CD14-positive monocyte (primary cell): ENCODE measurements around the gene MAML1. TPM values are rescaled to one million over a fixed set of nuclear protein-coding genes. Genes with fewer than 3 reads are reported as not detected.

Experiments used
- DNase-seq, 3 donors: peaks; one replicate each; pipeline ENCODE4 v3.0.0-alpha.2; 2011 to 2022
- H2AFZ ChIP-seq: 2 replicates; pipeline ENCODE4 v1.6.0; 2012; ENCODE audit warnings: mild to moderate bottlenecking, low read depth, low read length, inconsistent platforms; ENCODE audit not compliant: insufficient read depth, poor library complexity, severe bottlenecking
- H3K27ac ChIP-seq, 2 donors: 1 replicate in 1 of 2; 2 replicates in 1 of 2; pipeline ENCODE4 v1.5.1; 2012 to 2013; ENCODE audit warnings: low read length in 2 of 2, control low read depth in 1 of 2, inconsistent platforms in 1 of 2, low read depth in 1 of 2, mild to moderate bottlenecking in 1 of 2
- H3K27me3 ChIP-seq, 2 donors: one replicate each; pipeline versions ENCODE4 v1.6.0 to v1.6.1; 2011 to 2013; ENCODE audit warnings: low read length in 2 of 2; ENCODE audit not compliant: control insufficient read depth in 2 of 2, insufficient read depth in 2 of 2
- H3K36me3 ChIP-seq, 2 donors: replicated peaks in 1 of 2; 1 replicate in 1 of 2; 2 replicates in 1 of 2; pipeline versions ENCODE4 v1.5.1 to v1.6.1; 2012 to 2013; ENCODE audit warnings: low read length in 2 of 2, control low read depth in 1 of 2, inconsistent platforms in 1 of 2, mild to moderate bottlenecking in 1 of 2; ENCODE audit not compliant: insufficient read depth in 2 of 2, control insufficient read depth in 1 of 2
- H3K4me1 ChIP-seq, 2 donors: 1 replicate in 1 of 2; 2 replicates in 1 of 2; pipeline versions ENCODE4 v1.5.1 to v1.6.1; 2012 to 2013; ENCODE audit warnings: low read length in 2 of 2, control low read depth in 1 of 2, inconsistent platforms in 1 of 2, mild to moderate bottlenecking in 1 of 2, moderate library complexity in 1 of 2; ENCODE audit not compliant: insufficient read depth in 2 of 2, control insufficient read depth in 1 of 2
- H3K4me2 ChIP-seq: replicated peaks from 2 replicates; pipeline ENCODE3; 2012; ENCODE audit warnings: low read length, moderate library complexity, mild to moderate bottlenecking; ENCODE audit not compliant: poor library complexity, severe bottlenecking; ENCODE audit errors: extremely low read depth
- H3K4me3 ChIP-seq, 3 experiments: fragments of 200-600 bp in 1 of 3; sonication (generic) in 1 of 3; replicated peaks in 1 of 3; 1 replicate in 2 of 3; 2 replicates in 1 of 3; pipeline ENCODE4 v1.5.1; 2011 to 2013; ENCODE audit warnings: low read length in 3 of 3, mild to moderate bottlenecking in 3 of 3, control low read depth in 2 of 3, low read depth in 2 of 3, inconsistent platforms in 1 of 3, moderate library complexity in 1 of 3
- H3K79me2 ChIP-seq: 2 replicates; pipeline ENCODE4 v1.6.0; 2012; ENCODE audit warnings: mild to moderate bottlenecking, control low read depth, inconsistent platforms, low read length, moderate library complexity; ENCODE audit not compliant: insufficient read depth
- H3K9ac ChIP-seq: 2 replicates; pipeline ENCODE4 v1.6.0; 2017; ENCODE audit warnings: low read length, mild to moderate bottlenecking; ENCODE audit not compliant: insufficient read depth, poor library complexity, severe bottlenecking
- H3K9me3 ChIP-seq, 2 donors: replicated peaks in 1 of 2; 1 replicate in 1 of 2; 2 replicates in 1 of 2; pipeline versions ENCODE4 v1.5.1 to v1.6.1; 2012 to 2013; ENCODE audit warnings: low read length in 2 of 2, control low read depth in 1 of 2; ENCODE audit not compliant: control insufficient read depth in 1 of 2, insufficient read depth in 1 of 2
- H4K20me1 ChIP-seq: 2 replicates; pipeline ENCODE4 v1.6.0; 2012; ENCODE audit warnings: mild to moderate bottlenecking, low read length, control low read depth, moderate library complexity; ENCODE audit not compliant: insufficient read depth
- H3K27ac Mint-ChIP-seq, 7 donors: one replicate each; pipeline ENCODE4 v1.8.0; 2020; ENCODE audit warnings: mild to moderate bottlenecking in 7 of 7, mixed read lengths in 7 of 7, moderate library complexity in 6 of 7, inconsistent platforms in 2 of 7
- H3K27me3 Mint-ChIP-seq, 3 donors: one replicate each; pipeline ENCODE4 v1.8.0; 2021 to 2022; ENCODE audit warnings: low read depth in 3 of 3, mild to moderate bottlenecking in 3 of 3, mixed read lengths in 3 of 3, moderate library complexity in 3 of 3, inconsistent platforms in 1 of 3
- H3K36me3 Mint-ChIP-seq, 2 donors: one replicate each; pipeline ENCODE4 v1.8.0; 2020; ENCODE audit warnings: mixed read lengths in 2 of 2, inconsistent platforms in 1 of 2, mild to moderate bottlenecking in 1 of 2
- H3K4me1 Mint-ChIP-seq: one replicate; pipeline ENCODE4 v1.8.0; 2020; ENCODE audit warnings: mild to moderate bottlenecking, mixed read lengths
- H3K4me3 Mint-ChIP-seq, 2 donors: one replicate each; pipeline ENCODE4 v1.8.0; 2020; ENCODE audit warnings: mild to moderate bottlenecking in 2 of 2, mixed read lengths in 2 of 2, moderate library complexity in 1 of 2
- H3K9me3 Mint-ChIP-seq, 7 donors: one replicate each; pipeline ENCODE4 v1.8.0; 2020 to 2022; ENCODE audit warnings: mixed read lengths in 7 of 7, mild to moderate bottlenecking in 6 of 7, moderate library complexity in 6 of 7, inconsistent platforms in 2 of 7
- CTCF ChIP-seq: fragments of 200-600 bp; IDR thresholded peaks from one replicate; pipeline ENCODE4 v1.8.0; 2022; ENCODE audit warnings: antibody characterized with exemption, mild to moderate bottlenecking
- WGBS: methylation state at CpG from one replicate; pipeline ENCODE4 v1.1.5; 2013; ENCODE audit warnings: missing lambda C conversion rate; ENCODE audit not compliant: insufficient coverage; 5-methylcytosine and 5-hydroxymethylcytosine counted together
- intact Hi-C, 2 donors: fragments of 100-400 bp; cut with micrococcal nuclease; formaldehyde crosslinking; loops; one replicate each; pipeline versions ENCODE4 v1.15.0 to v1.15.1; 2023
- polyA plus RNA-seq, 3 donors: library from polyadenylated mRNA; depleted of rRNA in 1 of 3; unstranded in 2 of 3; stranded (reverse) in 1 of 3; fragments of 300-500 nt in 2 of 3; fragments of >200 nt in 1 of 3; fragmentation: Illumina TruSeq in 2 of 3; gene quantifications; 1 replicate in 2 of 3; 2 replicates in 1 of 3; pipeline ENCODE4 v1.2.3, GENCODE V29; 2012 to 2021

The MAML1 gene
- polyA plus RNA-seq, 3 donors = 2.2 to 11.0 (median 2.7) TPM

- Histone ChIP-seq H3K36me3 (peaks cover 44 to 74% of the 10 kb centered on the region in 2 donors), H3K9me3 (no peaks in the 10 kb centered on the region), H2AFZ (no peak overlapping the region), H4K20me1 (peaks cover 95% of the 10 kb centered on the region), H3K27ac (peak overlapping the region; percentile 37 to 62), H3K4me2 (no peak overlapping the region), H3K4me1 (peaks cover 79 to 91% of the 10 kb centered on the region in 2 donors), H3K27me3 (no peaks in the 10 kb centered on the region), H3K79me2 (peaks cover 91% of the 10 kb centered on the region), H3K9ac (no peak overlapping the region), H3K4me3 (no peak overlapping the region)
- H3K36me3 Mint-ChIP-seq = peaks cover 74 to 86% of the 10 kb centered on the region in 2 donors
- DNase-seq = peak in 2 of 3 donors; percentile 46 to 67
- no peak overlapping the region for H3K4me3 Mint-ChIP-seq
- peaks cover 86% of the 10 kb centered on the region for H3K4me1 Mint-ChIP-seq
- WGBS = 46% methylated on average over 5 of the region's 6 CpGs
- intact Hi-C loops = no loop called here
- no peak for TF ChIP-seq CTCF
- H3K9me3 Mint-ChIP-seq = no peaks in the 10 kb centered on the region
- peak overlapping the region; percentile 75 to 93 (median 85) for H3K27ac Mint-ChIP-seq
- peaks cover 0 to 2% (median 0%) of the 10 kb centered on the region in 3 donors for H3K27me3 Mint-ChIP-seq
Observed at GRCh38 chr5:179769271-179769670, 36.6 kb downstream of the MAML1 start.

- peak in 2 of 3 donors; percentile 58 to 76 for DNase-seq
- peaks cover 91% of the 10 kb centered on the region for H3K79me2 ChIP-seq
- H3K9me3 ChIP-seq = no peaks in the 10 kb centered on the region
- Mint-ChIP-seq H3K36me3 (peaks cover 77 to 88% of the 10 kb centered on the region in 2 donors), H3K9me3 (no peaks in the 10 kb centered on the region), H3K27ac (peak overlapping the region; percentile 75 to 93 (median 85)), H3K4me1 (peaks cover 84% of the 10 kb centered on the region), H3K4me3 (no peak overlapping the region), H3K27me3 (peaks cover 0 to 2% (median 0%) of the 10 kb centered on the region in 3 donors)
- WGBS = 37% methylated on average over 3 of the region's 5 CpGs
- H3K4me2 ChIP-seq = no peak overlapping the region
- H4K20me1 ChIP-seq = peaks cover 95% of the 10 kb centered on the region
- peaks cover 76 to 93% of the 10 kb centered on the region in 2 donors for H3K4me1 ChIP-seq
- H2AFZ ChIP-seq = no peak overlapping the region
- H3K27me3 ChIP-seq = no peaks in the 10 kb centered on the region
- H3K36me3 ChIP-seq = peaks cover 48 to 79% of the 10 kb centered on the region in 2 donors
- TF ChIP-seq CTCF = no peak
- peak overlapping the region; percentile 37 to 62 for H3K27ac ChIP-seq
- no peak overlapping the region for H3K4me3 ChIP-seq
- intact Hi-C loops = no loop called here
- no peak overlapping the region for H3K9ac ChIP-seq
Observed at GRCh38 chr5:179769796-179770195, 37.2 kb downstream of the MAML1 start.
